Measurements from ENCODE around the gene SGSM1.

DNA sequence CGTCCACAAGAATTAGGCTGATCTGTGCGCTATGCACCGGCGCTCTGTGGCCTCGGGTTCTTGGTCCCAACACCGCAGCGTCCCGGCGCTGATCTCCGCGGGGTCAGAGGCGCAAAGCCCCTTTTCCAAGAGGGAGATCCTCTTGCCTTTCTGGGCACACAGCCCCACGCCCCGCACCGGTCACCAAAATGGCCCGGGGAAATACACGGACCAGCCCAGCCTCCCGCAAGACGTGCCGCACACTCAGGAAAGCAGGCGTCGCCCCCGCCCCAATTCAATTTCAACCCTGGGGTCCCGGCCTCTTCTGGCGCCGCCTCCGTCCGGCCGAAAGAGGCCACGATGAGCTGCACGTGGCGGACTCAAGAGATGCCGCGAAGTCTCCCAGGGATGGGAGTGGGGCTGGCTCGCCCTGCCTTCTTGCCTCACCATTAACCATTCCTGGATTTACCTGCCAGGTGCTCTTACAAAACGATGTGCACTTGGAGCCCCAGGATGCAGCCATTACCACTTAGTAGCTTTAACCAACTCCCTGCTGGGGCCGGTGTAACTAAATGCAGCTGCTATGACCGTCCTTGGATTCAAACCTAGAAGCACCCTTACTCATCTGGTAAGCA lies 42.0 kb upstream of the SGSM1 start:
- no peak for TF ChIP-seq POLR2A (IDR thresholded peaks at IDR 0.05; ENCODE audit: low read depth)
- TF ChIP-seq, protein P1, sequence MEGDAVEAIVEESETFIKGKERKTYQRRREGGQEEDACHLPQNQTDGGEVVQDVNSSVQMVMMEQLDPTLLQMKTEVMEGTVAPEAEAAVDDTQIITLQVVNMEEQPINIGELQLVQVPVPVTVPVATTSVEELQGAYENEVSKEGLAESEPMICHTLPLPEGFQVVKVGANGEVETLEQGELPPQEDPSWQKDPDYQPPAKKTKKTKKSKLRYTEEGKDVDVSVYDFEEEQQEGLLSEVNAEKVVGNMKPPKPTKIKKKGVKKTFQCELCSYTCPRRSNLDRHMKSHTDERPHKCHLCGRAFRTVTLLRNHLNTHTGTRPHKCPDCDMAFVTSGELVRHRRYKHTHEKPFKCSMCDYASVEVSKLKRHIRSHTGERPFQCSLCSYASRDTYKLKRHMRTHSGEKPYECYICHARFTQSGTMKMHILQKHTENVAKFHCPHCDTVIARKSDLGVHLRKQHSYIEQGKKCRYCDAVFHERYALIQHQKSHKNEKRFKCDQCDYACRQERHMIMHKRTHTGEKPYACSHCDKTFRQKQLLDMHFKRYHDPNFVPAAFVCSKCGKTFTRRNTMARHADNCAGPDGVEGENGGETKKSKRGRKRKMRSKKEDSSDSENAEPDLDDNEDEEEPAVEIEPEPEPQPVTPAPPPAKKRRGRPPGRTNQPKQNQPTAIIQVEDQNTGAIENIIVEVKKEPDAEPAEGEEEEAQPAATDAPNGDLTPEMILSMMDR (IDR thresholded peaks at IDR 0.05) = no peak
- TF ChIP-seq POLR2AphosphoS5 (IDR thresholded peaks at IDR 0.05) = no peak
